HepG2 (cell line): ENCODE results near the gene ARG1. TPM values are rescaled to one million over a fixed set of nuclear protein-coding genes. Genes with fewer than 3 reads are reported as not detected.
A peak's percentile ranks its signal among the peaks of the same experiment; 100 is the strongest.

ENCODE experiments used
- AKAP8 ChIP-seq: sonication (generic); formaldehyde crosslinking; IDR thresholded peaks from 2 replicates; pipeline ENCODE4 v1.5.1; 2020; ENCODE audit warnings: mild to moderate bottlenecking, missing genetic modification reagents
- BCL6 ChIP-seq: IDR thresholded peaks from 2 replicates; pipeline ENCODE4 v1.6.1; 2016; ENCODE audit warnings: missing genetic modification reagents, missing compliant biosample characterization
- DPF2 ChIP-seq: sonication (generic); formaldehyde crosslinking; IDR thresholded peaks from 2 replicates; pipeline ENCODE4 v1.4.0; 2020; ENCODE audit warnings: mild to moderate bottlenecking, low read depth, missing genetic modification reagents, borderline replicate concordance
- EP300 ChIP-seq, 3 experiments: sonication (generic) in 1 of 3; formaldehyde crosslinking in 1 of 3; IDR thresholded peaks; 2 replicates each; pipeline versions ENCODE4 v1.5.1 to v1.6.1; 2011 to 2020; ENCODE audit warnings: low read depth in 2 of 3, low read length in 2 of 3, borderline replicate concordance in 1 of 3, improper control_type of control experiment in 1 of 3, mild to moderate bottlenecking in 1 of 3, missing genetic modification reagents in 1 of 3, moderate library complexity in 1 of 3
- GFI1 ChIP-seq: sonication (generic); formaldehyde crosslinking; IDR thresholded peaks from 2 replicates; pipeline ENCODE4 v1.5.0; 2020; ENCODE audit warnings: missing genetic modification reagents, mild to moderate bottlenecking, borderline replicate concordance
- KDM1A ChIP-seq: IDR thresholded peaks from 2 replicates; pipeline ENCODE4 v1.6.1; 2016; ENCODE audit warnings: missing compliant biosample characterization
- MLLT10 ChIP-seq: sonication (generic); formaldehyde crosslinking; IDR thresholded peaks from 2 replicates; pipeline ENCODE4 v1.4.0; 2020; ENCODE audit warnings: missing genetic modification reagents
- MTA1 ChIP-seq: sonication (generic); formaldehyde crosslinking; IDR thresholded peaks from 2 replicates; pipeline ENCODE4 v1.4.0; 2020; ENCODE audit warnings: missing genetic modification reagents, mild to moderate bottlenecking, borderline replicate concordance
- NR2F2 ChIP-seq: IDR thresholded peaks from 2 replicates; pipeline ENCODE4 v1.6.1; 2012; ENCODE audit warnings: low read depth, inconsistent platforms, borderline replicate concordance
- PAXIP1 ChIP-seq: sonication (generic); formaldehyde crosslinking; conservative IDR thresholded peaks from 2 replicates; pipeline ENCODE4 v1.4.0; 2020; ENCODE audit warnings: mild to moderate bottlenecking, missing genetic modification reagents, moderate library complexity
- PPARG ChIP-seq: conservative IDR thresholded peaks from 2 replicates; pipeline ENCODE4 v1.6.1; 2016; ENCODE audit warnings: missing biosample characterization, missing genetic modification reagents
- REXO4 ChIP-seq: sonication (generic); formaldehyde crosslinking; IDR thresholded peaks from 2 replicates; pipeline ENCODE4 v1.8.0; 2022; ENCODE audit warnings: missing genetic modification reagents, mild to moderate bottlenecking, borderline replicate concordance
- ZBTB10 ChIP-seq: sonication (generic); formaldehyde crosslinking; IDR thresholded peaks from 2 replicates; pipeline ENCODE4 v1.4.0; 2020; ENCODE audit warnings: missing genetic modification reagents, borderline replicate concordance
- ZBTB20 ChIP-seq: sonication (generic); formaldehyde crosslinking; IDR thresholded peaks from 2 replicates; pipeline ENCODE4 v1.8.1; 2023; ENCODE audit warnings: missing genetic modification reagents, low read depth, mild to moderate bottlenecking, borderline replicate concordance
- ZFP62 ChIP-seq: sonication (generic); formaldehyde crosslinking; IDR thresholded peaks from 2 replicates; pipeline ENCODE4 v1.4.0; 2020; ENCODE audit warnings: missing genetic modification reagents
- ZMYM4 ChIP-seq: sonication (generic); formaldehyde crosslinking; IDR thresholded peaks from 2 replicates; pipeline ENCODE4 v1.8.1; 2023; ENCODE audit warnings: mild to moderate bottlenecking, missing genetic modification reagents
- ZNF207 ChIP-seq: fragments of 450-650 bp; IDR thresholded peaks from 2 replicates; pipeline ENCODE4 v1.6.1; 2016; ENCODE audit warnings: antibody characterized with exemption, borderline replicate concordance
- ZNF275 ChIP-seq: sonication (generic); formaldehyde crosslinking; IDR thresholded peaks from 2 replicates; pipeline ENCODE4 v1.8.0; 2022; ENCODE audit warnings: missing genetic modification reagents, mild to moderate bottlenecking, inconsistent platforms, borderline replicate concordance
- ZNF552 ChIP-seq: sonication (generic); formaldehyde crosslinking; IDR thresholded peaks from 2 replicates; pipeline ENCODE4 v1.9.0; 2022; ENCODE audit warnings: missing genetic modification reagents, mild to moderate bottlenecking, borderline replicate concordance
- polyA plus RNA-seq, 8 experiments: library from polyadenylated mRNA; depleted of rRNA in 3 of 8; stranded (reverse) in 7 of 8; unstranded in 1 of 8; fragments of >200 nt; fragmentation: Illumina TruSeq in 4 of 8; extraction: Trizol in 4 of 8; gene quantifications; 2 replicates each; pipeline versions ENCODE4 v1.2.1 to v1.2.3, GENCODE V29; 2011 to 2016; ENCODE audit warnings: low read depth in 4 of 8, missing spikeins in 1 of 8, mixed read lengths in 1 of 8; ENCODE audit not compliant: insufficient read depth in 1 of 8
- total RNA-seq, 5 experiments: library from RNA; depleted of rRNA; stranded (reverse); fragments of >200 nt; fragmentation: Illumina TruSeq; extraction: Trizol; gene quantifications; 2 replicates each; pipeline ENCODE4 v1.2.3, GENCODE V29; 2016; ENCODE audit warnings: low read depth in 1 of 5
- TF ChIP-seq, protein P1 (sequence below): sonication (generic); formaldehyde crosslinking; IDR thresholded peaks from 2 replicates; pipeline ENCODE4 v1.5.1; 2020; ENCODE audit warnings: mild to moderate bottlenecking, moderate library complexity, missing genetic modification reagents
- TF ChIP-seq, protein P2 (sequence below): IDR thresholded peaks from 2 replicates; pipeline ENCODE4 v1.6.1; 2016; ENCODE audit warnings: low read depth, borderline replicate concordance

Gene ARG1
- total and polyA plus RNA-seq, 2 of the 13 experiments (the other 11 are each of a cell fraction or from before 2014, with no cell fraction given): 2.2 to 11.2 TPM

GRCh38 chr6:131555992-131556391 lies 17.0 kb upstream of the ARG1 start (continued):
- TF ChIP-seq ZMYM4 (CRISPR knock-in tag) (peak; percentile 40; the same call in 1 of the 2 replicates), PAXIP1 (CRISPR knock-in tag) (peak; percentile 62), NR2F2 (no peak), KDM1A (CRISPR knock-in tag) (no peak), ZBTB20 (CRISPR knock-in tag) (no peak), PPARG (CRISPR knock-in tag) (0 out of 2 replicates have a peak, but pooled peaks have one; percentile 25), ZBTB10 (no peak), ZNF552 (CRISPR knock-in tag) (no peak), ZNF207 (no peak), GFI1 (CRISPR knock-in tag) (no peak), BCL6 (CRISPR knock-in tag) (peak; percentile 73), MLLT10 (CRISPR knock-in tag) (no peak), ZNF275 (no peak), EP300 (IDR thresholded peaks at IDR 0.05; ENCODE audit: low read depth in 2 of 2, low read length in 2 of 2) (peak in 1 of 2 experiments; percentile 18; a peak in 1 of 4 replicates), EP300 (CRISPR knock-in tag; IDR thresholded peaks at IDR 0.05; ENCODE audit: borderline replicate concordance) (no peak), MTA1 (no peak), DPF2 (no peak), ZFP62 (no peak), REXO4 (CRISPR knock-in tag) (no peak), AKAP8 (no peak)
- TF ChIP-seq, protein P1, sequence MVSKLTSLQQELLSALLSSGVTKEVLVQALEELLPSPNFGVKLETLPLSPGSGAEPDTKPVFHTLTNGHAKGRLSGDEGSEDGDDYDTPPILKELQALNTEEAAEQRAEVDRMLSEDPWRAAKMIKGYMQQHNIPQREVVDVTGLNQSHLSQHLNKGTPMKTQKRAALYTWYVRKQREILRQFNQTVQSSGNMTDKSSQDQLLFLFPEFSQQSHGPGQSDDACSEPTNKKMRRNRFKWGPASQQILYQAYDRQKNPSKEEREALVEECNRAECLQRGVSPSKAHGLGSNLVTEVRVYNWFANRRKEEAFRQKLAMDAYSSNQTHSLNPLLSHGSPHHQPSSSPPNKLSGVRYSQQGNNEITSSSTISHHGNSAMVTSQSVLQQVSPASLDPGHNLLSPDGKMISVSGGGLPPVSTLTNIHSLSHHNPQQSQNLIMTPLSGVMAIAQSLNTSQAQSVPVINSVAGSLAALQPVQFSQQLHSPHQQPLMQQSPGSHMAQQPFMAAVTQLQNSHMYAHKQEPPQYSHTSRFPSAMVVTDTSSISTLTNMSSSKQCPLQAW (CRISPR knock-in tag): no peak
- TF ChIP-seq, protein P2, sequence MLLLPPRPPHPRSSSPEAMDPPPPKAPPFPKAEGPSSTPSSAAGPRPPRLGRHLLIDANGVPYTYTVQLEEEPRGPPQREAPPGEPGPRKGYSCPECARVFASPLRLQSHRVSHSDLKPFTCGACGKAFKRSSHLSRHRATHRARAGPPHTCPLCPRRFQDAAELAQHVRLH: no peak
